ENCODE data around the gene XXYLT1. TPM values are rescaled to one million over a fixed set of nuclear protein-coding genes. Genes with fewer than 3 reads are reported as not detected.
"Not testable (repeated sequence)": the region's sequence is repeated elsewhere in the genome, so short reads cannot be mapped to it uniquely, and the experiment has no call there.

XXYLT1 gene
- total RNA-seq, 1 donor from 2014 or later = 22.3 TPM

- no peak for TF ChIP-seq CTCF (IDR thresholded peaks at IDR 0.05; ENCODE audit: partially characterized antibody, unreplicated experiment)
- Mint-ChIP-seq H3K27me3 (ENCODE audit: unreplicated experiment) (no peaks in the 10 kb centered on the region), H3K36me3 (ENCODE audit: unreplicated experiment) (no peaks in the 10 kb centered on the region), H3K27ac (ENCODE audit: unreplicated experiment) (peak overlapping the region; percentile 85), H3K9me3 (ENCODE audit: unreplicated experiment) (peaks cover 8% of the 10 kb centered on the region), H3K4me1 (ENCODE audit: low read depth, unreplicated experiment) (peaks cover 38% of the 10 kb centered on the region), H3K4me3 (ENCODE audit: unreplicated experiment) (peak overlapping the region; percentile 60)
- DNase-seq = peak; percentile 45
These were observed 176.6 kb downstream of the XXYLT1 start for GRCh38 chr3:195094191-195094921.

- Mint-ChIP-seq H3K27ac (ENCODE audit: unreplicated experiment) (peak overlapping the region; percentile 85), H3K27me3 (ENCODE audit: unreplicated experiment) (no peaks in the 10 kb centered on the region), H3K4me3 (ENCODE audit: unreplicated experiment) (no peak overlapping the region), H3K4me1 (ENCODE audit: low read depth, unreplicated experiment) (peaks cover 32% of the 10 kb centered on the region), H3K36me3 (ENCODE audit: unreplicated experiment) (no peaks in the 10 kb centered on the region), H3K9me3 (ENCODE audit: unreplicated experiment) (peaks cover 8% of the 10 kb centered on the region)
- TF ChIP-seq CTCF (IDR thresholded peaks at IDR 0.05; ENCODE audit: partially characterized antibody, unreplicated experiment) = no peak
- no peak for DNase-seq
These were observed 177.2 kb downstream of the XXYLT1 start for GRCh38 chr3:195093731-195094130.

GRCh38 chr3:195087840-195088601, 182.9 kb downstream of the XXYLT1 start:
- not testable (repeated sequence) for H3K9me3 Mint-ChIP-seq (ENCODE audit: unreplicated experiment); DNase-seq; H3K36me3 Mint-ChIP-seq (ENCODE audit: unreplicated experiment); H3K4me1 Mint-ChIP-seq (ENCODE audit: low read depth, unreplicated experiment)
- Mint-ChIP-seq H3K27ac (ENCODE audit: unreplicated experiment) (peak overlapping the region; percentile 82), H3K4me3 (ENCODE audit: unreplicated experiment) (peak overlapping the region; percentile 79), H3K27me3 (ENCODE audit: unreplicated experiment) (peaks cover 10% of the 10 kb centered on the region)

GRCh38 chr3:195087328-195087727, 183.6 kb downstream of the XXYLT1 start:
- H3K9me3 Mint-ChIP-seq (ENCODE audit: unreplicated experiment) = peaks cover 1% of the 10 kb centered on the region
- DNase-seq = no peak
- peaks cover 12% of the 10 kb centered on the region for H3K27me3 Mint-ChIP-seq (ENCODE audit: unreplicated experiment)
- no peaks in the 10 kb centered on the region for H3K36me3 Mint-ChIP-seq (ENCODE audit: unreplicated experiment)
- H3K27ac Mint-ChIP-seq (ENCODE audit: unreplicated experiment) = peak overlapping the region; percentile 82
- H3K4me1 Mint-ChIP-seq (ENCODE audit: low read depth, unreplicated experiment) = peaks cover 10% of the 10 kb centered on the region
- peak overlapping the region; percentile 79 for H3K4me3 Mint-ChIP-seq (ENCODE audit: unreplicated experiment)
- TF ChIP-seq CTCF (IDR thresholded peaks at IDR 0.05; ENCODE audit: partially characterized antibody, unreplicated experiment) = no peak

GRCh38 chr3:195086885-195087284, 184.1 kb downstream of the XXYLT1 start:
- peaks cover 16% of the 10 kb centered on the region for H3K27me3 Mint-ChIP-seq (ENCODE audit: unreplicated experiment)
- H3K4me3 Mint-ChIP-seq (ENCODE audit: unreplicated experiment) = no peak overlapping the region
- TF ChIP-seq CTCF (IDR thresholded peaks at IDR 0.05; ENCODE audit: partially characterized antibody, unreplicated experiment) = no peak
- peak overlapping the region; percentile 82 for H3K27ac Mint-ChIP-seq (ENCODE audit: unreplicated experiment)
- no peaks in the 10 kb centered on the region for H3K36me3 Mint-ChIP-seq (ENCODE audit: unreplicated experiment)
- H3K4me1 Mint-ChIP-seq (ENCODE audit: low read depth, unreplicated experiment) = peaks cover 12% of the 10 kb centered on the region
- H3K9me3 Mint-ChIP-seq (ENCODE audit: unreplicated experiment) = peaks cover 1% of the 10 kb centered on the region
- no peak for DNase-seq

Measured in glutamatergic neuron (in vitro differentiated cells).